HepG2 (cell line): ENCODE measurements around the gene RAD52. TPM values are rescaled to one million over a fixed set of nuclear protein-coding genes. Genes with fewer than 3 reads are reported as not detected.

Source experiments
- ATAC-seq: fragments of 200-7000 bp; cut with Tn5 transposase; 3 replicates; pipeline ENCODE4 v1.9.1; 2020; ENCODE audit warnings: mild to moderate bottlenecking, moderate library complexity
- BruUV-seq: library from RNA; stranded (reverse); fragments of 400-500 nt; replicated peaks from 2 replicates; lab custom pipeline; 2021; lab: Mats Ljungman, UMichigan
- CTCF ChIA-PET: fragments of 300-600 bp; formaldehyde crosslinking; extraction: SDS; loops from one replicate; lab custom pipeline; 2021; ENCODE audit warnings: low total read pairs, inconsistent platforms, low intra/inter-chr PET ratio; lab: Yijun Ruan, JAX
- POLR2A ChIA-PET: fragments of 350-600 bp; sonication (Branson Sonifier 250); formaldehyde crosslinking; loops from one replicate; lab custom pipeline; 2020; ENCODE audit warnings: antibody characterized with exemption, inconsistent platforms; lab: Yijun Ruan, JAX
- DNase-seq: peaks from one replicate; pipeline ENCODE4 v3.0.0-alpha.2; 2015; ENCODE audit warnings: low spot score
- FAIRE-seq: peaks from 3 replicates; lab custom pipeline; 2011; peaks lifted over from hg19 to GRCh38; lab: Jason Lieb, UNC
- H2AFZ ChIP-seq: one replicate; pipeline ENCODE4 v1.6.1; 2011; ENCODE audit warnings: low read length, inconsistent platforms
- H3K27ac ChIP-seq: fragments of 300-600 bp; 3 replicates; pipeline ENCODE4 v1.8.0; 2011; ENCODE audit warnings: mixed run types, mild to moderate bottlenecking, mixed read lengths, low read length, inconsistent platforms; ENCODE audit not compliant: insufficient read depth; ENCODE audit errors: extremely low read length
- H3K27me3 ChIP-seq, 2 experiments: fragments of 200-600 bp in 1 of 2; 2 replicates in 1 of 2; 3 replicates in 1 of 2; pipeline versions ENCODE4 v1.6.0 to v1.8.0; 2011; ENCODE audit warnings: low read length in 2 of 2, mild to moderate bottlenecking in 2 of 2, moderate library complexity in 2 of 2, inconsistent platforms in 1 of 2; ENCODE audit not compliant: insufficient read depth in 2 of 2, control insufficient read depth in 1 of 2
- H3K36me3 ChIP-seq, 2 experiments: fragments of 200-600 bp in 1 of 2; replicated peaks in 1 of 2; 2 replicates in 1 of 2; 3 replicates in 1 of 2; pipeline versions ENCODE4 v1.5.1 to v1.8.0; 2011; ENCODE audit warnings: low read length in 2 of 2, inconsistent platforms in 1 of 2; ENCODE audit not compliant: insufficient read depth in 2 of 2, control insufficient read depth in 1 of 2
- H3K4me1 ChIP-seq: 2 replicates; pipeline ENCODE4 v1.5.1; 2012; ENCODE audit warnings: low read length, inconsistent platforms; ENCODE audit not compliant: insufficient read depth
- H3K4me2 ChIP-seq: 2 replicates; pipeline ENCODE4 v1.6.0; 2011; ENCODE audit warnings: low read depth, low read length, inconsistent platforms
- H3K4me3 ChIP-seq, 3 experiments: fragments of 200-600 bp in 1 of 3; sonication (generic), shearing (Covaris generic) in 1 of 3; replicated peaks in 1 of 3; 2 replicates each; pipeline ENCODE4 v1.5.1; 2011 to 2016; ENCODE audit warnings: low read length in 3 of 3, inconsistent platforms in 2 of 3, low read depth in 2 of 3, mild to moderate bottlenecking in 2 of 3, control low read depth in 1 of 3, mixed read lengths in 1 of 3; ENCODE audit not compliant: insufficient read depth in 1 of 3
- H3K79me2 ChIP-seq: one replicate; pipeline ENCODE4 v1.6.1; 2011; ENCODE audit warnings: low read length, inconsistent platforms; ENCODE audit not compliant: insufficient read depth
- H3K9ac ChIP-seq: 2 replicates; pipeline ENCODE4 v1.6.0; 2011; ENCODE audit warnings: mild to moderate bottlenecking, low read depth, low read length, inconsistent platforms; ENCODE audit not compliant: insufficient read depth
- H3K9me3 ChIP-seq: 2 replicates; pipeline ENCODE4 v1.5.1; 2012; ENCODE audit warnings: mild to moderate bottlenecking, low read length
- H4K20me1 ChIP-seq: 2 replicates; pipeline ENCODE4 v1.6.0; 2011; ENCODE audit warnings: inconsistent platforms, mild to moderate bottlenecking, low read length, moderate library complexity; ENCODE audit not compliant: insufficient read depth
- ARID2 ChIP-seq: sonication (generic); formaldehyde crosslinking; IDR thresholded peaks from 2 replicates; pipeline ENCODE4 v1.8.1; 2022; ENCODE audit warnings: mild to moderate bottlenecking, missing genetic modification reagents, borderline replicate concordance
- ARNTL ChIP-seq: sonication (generic); formaldehyde crosslinking; IDR thresholded peaks from 2 replicates; pipeline ENCODE4 v1.4.0; 2020; ENCODE audit warnings: mild to moderate bottlenecking, missing genetic modification reagents
- ATF2 ChIP-seq: sonication (generic); formaldehyde crosslinking; IDR thresholded peaks from 2 replicates; pipeline ENCODE4 v1.4.0; 2020; ENCODE audit warnings: missing genetic modification reagents
- BRF2 ChIP-seq: sonication (generic); formaldehyde crosslinking; IDR thresholded peaks from 2 replicates; pipeline ENCODE4 v1.8.1; 2022; ENCODE audit warnings: mild to moderate bottlenecking, missing genetic modification reagents
- GPBP1L1 ChIP-seq: sonication (generic); formaldehyde crosslinking; IDR thresholded peaks from 2 replicates; pipeline ENCODE4 v1.5.0; 2020; ENCODE audit warnings: mild to moderate bottlenecking, missing genetic modification reagents
- KMT2A ChIP-seq: sonication (generic); formaldehyde crosslinking; IDR thresholded peaks from 2 replicates; pipeline ENCODE4 v1.4.0; 2020; ENCODE audit warnings: missing genetic modification reagents
- NCOR1 ChIP-seq: fragments of 200-600 bp; sonication (generic); IDR thresholded peaks from 2 replicates; pipeline ENCODE4 v1.7.0; 2017; ENCODE audit warnings: antibody characterized with exemption, low read length, borderline replicate concordance
- POGZ ChIP-seq: sonication (generic); formaldehyde crosslinking; IDR thresholded peaks from 2 replicates; pipeline ENCODE4 v1.4.0; 2020; ENCODE audit warnings: mild to moderate bottlenecking, missing genetic modification reagents
- REXO4 ChIP-seq: sonication (generic); formaldehyde crosslinking; IDR thresholded peaks from 2 replicates; pipeline ENCODE4 v1.8.0; 2022; ENCODE audit warnings: missing genetic modification reagents, mild to moderate bottlenecking, borderline replicate concordance
- ZBTB25 ChIP-seq: IDR thresholded peaks from 2 replicates; pipeline ENCODE4 v1.6.1; 2018; ENCODE audit warnings: missing genetic modification reagents
- ZGPAT ChIP-seq: IDR thresholded peaks from 2 replicates; pipeline ENCODE4 v1.6.1; 2016; ENCODE audit warnings: mild to moderate bottlenecking
- ZNF230 ChIP-seq: sonication (generic); formaldehyde crosslinking; IDR thresholded peaks from 2 replicates; pipeline ENCODE4 v1.4.0; 2020; ENCODE audit warnings: mild to moderate bottlenecking, missing genetic modification reagents
- ZNF280B ChIP-seq: sonication (generic); formaldehyde crosslinking; IDR thresholded peaks from 2 replicates; pipeline ENCODE4 v1.5.0; 2020; ENCODE audit warnings: missing genetic modification reagents, mild to moderate bottlenecking, borderline replicate concordance
- ZNF543 ChIP-seq: sonication (generic); formaldehyde crosslinking; IDR thresholded peaks from 2 replicates; pipeline ENCODE4 v1.4.0; 2020; ENCODE audit warnings: mild to moderate bottlenecking, missing genetic modification reagents
- ZNF720 ChIP-seq: sonication (generic); formaldehyde crosslinking; IDR thresholded peaks from 2 replicates; pipeline ENCODE4 v1.4.0; 2020; ENCODE audit warnings: missing genetic modification reagents
- ZZZ3 ChIP-seq: sonication (generic); formaldehyde crosslinking; IDR thresholded peaks from 2 replicates; pipeline ENCODE4 v1.4.0; 2020; ENCODE audit warnings: missing genetic modification reagents, mild to moderate bottlenecking, borderline replicate concordance
- WGBS: methylation state at CpG from one replicate; pipeline ENCODE4 v1.1.6; 2017; ENCODE audit warnings: low lambda C conversion rate; 5-methylcytosine and 5-hydroxymethylcytosine counted together
- in situ Hi-C: cut with HindIII; loops from 2 replicates; pipeline ENCODE4 v1.10.0; 2017; ENCODE audit warnings: low pct_unique_long_range_greater_than_20kb; ENCODE audit not compliant: extremely low pct_ligation_motif_present
- intact Hi-C: fragments of 100-400 bp; cut with micrococcal nuclease; formaldehyde crosslinking; loops from one replicate; pipeline ENCODE4 v1.10.0; 2022; ENCODE audit not compliant: unreplicated experiment
- polyA plus RNA-seq, 8 experiments: library from polyadenylated mRNA; depleted of rRNA in 3 of 8; stranded (reverse) in 7 of 8; unstranded in 1 of 8; fragments of >200 nt; fragmentation: Illumina TruSeq in 4 of 8; extraction: Trizol in 4 of 8; gene quantifications; 2 replicates each; pipeline versions ENCODE4 v1.2.1 to v1.2.3, GENCODE V29; 2011 to 2016; ENCODE audit warnings: low read depth in 4 of 8, missing spikeins in 1 of 8, mixed read lengths in 1 of 8; ENCODE audit not compliant: insufficient read depth in 1 of 8
- total RNA-seq, 5 experiments: library from RNA; depleted of rRNA; stranded (reverse); fragments of >200 nt; fragmentation: Illumina TruSeq; extraction: Trizol; gene quantifications; 2 replicates each; pipeline ENCODE4 v1.2.3, GENCODE V29; 2016; ENCODE audit warnings: low read depth in 1 of 5

Gene RAD52
- total and polyA plus RNA-seq, 2 of the 13 experiments (the other 11 are each of a cell fraction or from before 2014, with no cell fraction given): 14.3 to 19.9 TPM

- TF ChIP-seq GPBP1L1 (CRISPR knock-in tag): no peak
- TF ChIP-seq POGZ (CRISPR knock-in tag): no peak
- no peak for TF ChIP-seq REXO4 (CRISPR knock-in tag)
- TF ChIP-seq ARID2 (CRISPR knock-in tag): no peak
- no peak for TF ChIP-seq KMT2A (CRISPR knock-in tag)
- TF ChIP-seq ZZZ3 (CRISPR knock-in tag): no peak
- no peak for TF ChIP-seq ZNF280B (CRISPR knock-in tag)
- TF ChIP-seq NCOR1: no peak
- TF ChIP-seq ZNF720 (CRISPR knock-in tag): no peak
Observed at GRCh38 chr12:976644-977043, 27.1 kb upstream of the RAD52 start (continued).

- Histone ChIP-seq H4K20me1 (no peaks in the 10 kb centered on the region), H3K79me2 (no peaks in the 10 kb centered on the region), H3K27ac (no peak overlapping the region), H2AFZ (no peak overlapping the region), H3K27me3 (no peaks in the 10 kb centered on the region), H3K4me3 (no peak overlapping the region), H3K4me1 (no peaks in the 10 kb centered on the region), H3K9me3 (no peaks in the 10 kb centered on the region), H3K4me2 (no peak overlapping the region), H3K9ac (no peak overlapping the region), H3K36me3 (no peaks in the 10 kb centered on the region)
- ATAC-seq (no peak), FAIRE-seq (no peak), DNase-seq (no peak)
- CTCF ChIA-PET: no interaction called here
- in situ Hi-C loops: no loop called here
- POLR2A ChIA-PET: no interaction called here
- no TSS peak for BruUV-seq
- WGBS: 90% methylated on average over 4 of the region's 4 CpGs
- intact Hi-C loops: no loop called here
- TF ChIP-seq ARNTL: no peak
- TF ChIP-seq ZGPAT (CRISPR knock-in tag): no peak
- TF ChIP-seq ZNF543 (CRISPR knock-in tag): no peak
- TF ChIP-seq ZBTB25 (CRISPR knock-in tag): no peak
- TF ChIP-seq ZNF230 (CRISPR knock-in tag): no peak
- TF ChIP-seq BRF2 (CRISPR knock-in tag): no peak
- no peak for TF ChIP-seq ATF2 (CRISPR knock-in tag)
Observed at GRCh38 chr12:974271-974862, 24.9 kb upstream of the RAD52 start.
